GM12878 (cell line): Measurements from ENCODE around the gene TTC33. TPM values are rescaled to one million over a fixed set of nuclear protein-coding genes. Genes with fewer than 3 reads are reported as not detected.

Experiments
- ATAC-seq: fragments of 200-7000 bp; cut with Tn5 transposase; 3 replicates; pipeline ENCODE4 v1.9.1; 2020; ENCODE audit warnings: mild to moderate bottlenecking, moderate library complexity
- BruUV-seq: library from RNA; stranded (reverse); fragments of 400-500 nt; replicated peaks from 2 replicates; lab custom pipeline; 2021; lab: Mats Ljungman, UMichigan
- CTCF ChIA-PET: fragments of 300-600 bp; sonication (Branson Sonifier 250); formaldehyde crosslinking; extraction: SDS; loops from one replicate; lab custom pipeline; 2021; ENCODE audit warnings: inconsistent platforms; lab: Yijun Ruan, JAX
- POLR2A ChIA-PET: fragments of 350-600 bp; formaldehyde crosslinking; extraction: SDS; loops from one replicate; lab custom pipeline; 2021; ENCODE audit warnings: inconsistent platforms; lab: Charles Lee
- RAD21 ChIA-PET: fragments of 300-600 bp; sonication (Branson Sonifier 250); formaldehyde crosslinking; loops from one replicate; lab custom pipeline; 2023; ENCODE audit warnings: antibody characterized with exemption; ENCODE audit not compliant: unreplicated experiment; lab: Charles Lee
- SMC1A ChIA-PET: fragments of 300-600 bp; sonication (Branson Sonifier 250); formaldehyde crosslinking; loops from one replicate; lab custom pipeline; 2023; ENCODE audit not compliant: unreplicated experiment, uncharacterized antibody; lab: Charles Lee
- DNase-seq: peaks from one replicate; pipeline ENCODE4 v3.0.0-alpha.2; 2011; ENCODE audit warnings: low read depth, low spot score
- FAIRE-seq: peaks from 3 replicates; lab custom pipeline; 2011; peaks lifted over from hg19 to GRCh38; lab: Jason Lieb, UNC
- H2AFZ ChIP-seq: 2 replicates; pipeline ENCODE4 v1.6.0; 2011; ENCODE audit warnings: low read depth, low read length, control low read depth; ENCODE audit not compliant: control insufficient read depth
- H3K27ac ChIP-seq: 2 replicates; pipeline ENCODE4 v1.5.1; 2011; ENCODE audit warnings: control low read depth; ENCODE audit not compliant: control insufficient read depth, insufficient read depth
- H3K27me3 ChIP-seq, 2 experiments: replicated peaks in 1 of 2; 2 replicates each; pipeline versions ENCODE4 v1.6.0 to v1.6.1; 2011; ENCODE audit warnings: low read length in 1 of 2; ENCODE audit not compliant: control insufficient read depth in 2 of 2, insufficient read depth in 2 of 2
- H3K36me3 ChIP-seq, 2 experiments: 2 replicates each; pipeline ENCODE4 v1.5.1; 2011; ENCODE audit warnings: low read length in 1 of 2; ENCODE audit not compliant: control insufficient read depth in 2 of 2, insufficient read depth in 2 of 2
- H3K4me1 ChIP-seq: 2 replicates; pipeline ENCODE4 v1.6.1; 2011; ENCODE audit warnings: mild to moderate bottlenecking, low read length, moderate library complexity, mixed read lengths; ENCODE audit not compliant: control insufficient read depth, insufficient read depth
- H3K4me2 ChIP-seq: 2 replicates; pipeline ENCODE4 v1.6.0; 2011; ENCODE audit warnings: control low read depth; ENCODE audit not compliant: control insufficient read depth, insufficient read depth
- H3K4me3 ChIP-seq: fragments of 200-600 bp; sonication (generic); 2 replicates; pipeline ENCODE4 v1.5.1; 2016
- H3K79me2 ChIP-seq: 2 replicates; pipeline ENCODE4 v1.6.0; 2011; ENCODE audit warnings: low read length; ENCODE audit not compliant: control insufficient read depth, insufficient read depth
- H3K9ac ChIP-seq: 2 replicates; pipeline ENCODE4 v1.8.0; 2011; ENCODE audit warnings: low read length, control low read depth, mixed read lengths; ENCODE audit not compliant: control insufficient read depth, insufficient read depth
- H3K9me3 ChIP-seq: replicated peaks from 3 replicates; pipeline ENCODE4 v1.5.1; 2011; ENCODE audit warnings: mild to moderate bottlenecking, low read length; ENCODE audit not compliant: control insufficient read depth, insufficient read depth
- H4K20me1 ChIP-seq: 2 replicates; pipeline ENCODE4 v1.6.0; 2011; ENCODE audit not compliant: control insufficient read depth, insufficient read depth
- ATF2 ChIP-seq: IDR thresholded peaks from 2 replicates; pipeline ENCODE4 v1.6.1; 2012; ENCODE audit warnings: low read length, inconsistent platforms
- CREB1 ChIP-seq: IDR thresholded peaks from 2 replicates; pipeline ENCODE4 v1.6.1; 2012; ENCODE audit warnings: low read depth, mild to moderate bottlenecking, inconsistent platforms
- CREM ChIP-seq: IDR thresholded peaks from 2 replicates; pipeline ENCODE4 v1.6.1; 2014; ENCODE audit warnings: antibody characterized with exemption, low read depth
- CUX1 ChIP-seq: IDR thresholded peaks from 2 replicates; pipeline ENCODE4 v1.6.1; 2012; ENCODE audit warnings: improper control_type of control experiment, low read depth, low read length; ENCODE audit not compliant: insufficient replicate concordance
- E2F8 ChIP-seq: fragments of 450-650 bp; IDR thresholded peaks from 2 replicates; pipeline ENCODE4 v1.6.1; 2018; ENCODE audit warnings: mild to moderate bottlenecking, low read depth, moderate library complexity; ENCODE audit not compliant: partially characterized antibody
- ESRRA ChIP-seq: IDR thresholded peaks from 2 replicates; pipeline ENCODE4 v1.6.1; 2012; ENCODE audit warnings: mild to moderate bottlenecking, low read length, improper control_type of control experiment
- KLF5 ChIP-seq: fragments of 450-650 bp; IDR thresholded peaks from 2 replicates; pipeline ENCODE4 v1.6.1; 2014; ENCODE audit warnings: mild to moderate bottlenecking; ENCODE audit not compliant: partially characterized antibody
- MYC ChIP-seq: IDR thresholded peaks from 2 replicates; pipeline ENCODE4 v1.6.1; 2011; ENCODE audit warnings: mild to moderate bottlenecking, low read length, moderate library complexity, inconsistent platforms; ENCODE audit not compliant: insufficient read depth, insufficient replicate concordance, insufficient read length, severe bottlenecking
- NFIC ChIP-seq: IDR thresholded peaks from 2 replicates; pipeline ENCODE4 v1.6.1; 2012; ENCODE audit warnings: low read depth, mild to moderate bottlenecking, inconsistent platforms, low read length, moderate library complexity
- POLR2AphosphoS5 ChIP-seq: IDR thresholded peaks from 2 replicates; pipeline ENCODE4 v1.6.1; 2011; ENCODE audit warnings: mild to moderate bottlenecking, low read length, inconsistent platforms
- RAD21 ChIP-seq: IDR thresholded peaks from 2 replicates; pipeline ENCODE4 v1.6.1; 2011; ENCODE audit warnings: mild to moderate bottlenecking, low read depth, low read length, moderate library complexity; ENCODE audit not compliant: insufficient read depth
- RELA ChIP-seq: fragments of 450-650 bp; IDR thresholded peaks from 2 replicates; pipeline ENCODE4 v1.8.0; 2014; ENCODE audit warnings: borderline replicate concordance; ENCODE audit not compliant: partially characterized antibody
- RUNX3 ChIP-seq: IDR thresholded peaks from 2 replicates; pipeline ENCODE4 v1.6.1; 2012; ENCODE audit warnings: low read length, inconsistent platforms
- TCF7 ChIP-seq: IDR thresholded peaks from 2 replicates; pipeline ENCODE4 v1.6.1; 2014; ENCODE audit warnings: antibody characterized with exemption, borderline replicate concordance
- ZZZ3 ChIP-seq: IDR thresholded peaks from 2 replicates; pipeline ENCODE4 v1.6.1; 2011; ENCODE audit warnings: low read depth; ENCODE audit not compliant: control insufficient read depth, insufficient read length
- WGBS: methylation state at CpG from one replicate; pipeline ENCODE4 v1.1.6; 2016; ENCODE audit warnings: low lambda C conversion rate; ENCODE audit not compliant: insufficient replicate concordance, insufficient coverage; ENCODE audit errors: missing lambda C conversion rate; 5-methylcytosine and 5-hydroxymethylcytosine counted together
- in situ Hi-C: fragments of 300-500 bp; cut with MboI; formaldehyde crosslinking; loops from 9 replicates; pipeline ENCODE4 v1.14.3; 2018; ENCODE audit warnings: mixed read lengths
- intact Hi-C: fragments of 100-400 bp; cut with micrococcal nuclease; formaldehyde crosslinking; loops from one replicate; pipeline ENCODE4 v1.14.2; 2022; ENCODE audit not compliant: unreplicated experiment
- polyA plus RNA-seq, 11 experiments: library from polyadenylated mRNA; depleted of rRNA in 4 of 11; unstranded in 6 of 11; stranded (reverse) in 5 of 11; fragments of >200 nt; fragmentation: Nextera tagmentation in 4 of 11; fragmentation: Illumina TruSeq in 1 of 11; extraction: Ambion mirVana in 4 of 11; extraction: Trizol in 1 of 11; gene quantifications; 1 replicate in 1 of 11; 2 replicates in 10 of 11; pipeline versions ENCODE4 v1.2.1 to v1.2.3, GENCODE V29; 2011 to 2016; ENCODE audit warnings: inconsistent platforms in 2 of 11, missing spikeins in 2 of 11, low read depth in 1 of 11
- total RNA-seq, 4 experiments: library from RNA; depleted of rRNA in 3 of 4; stranded (reverse); fragments of >200 nt in 3 of 4; fragmentation: Illumina TruSeq in 1 of 4; extraction: Trizol in 1 of 4; gene quantifications; 2 replicates each; pipeline versions ENCODE4 v1.2.1 to v1.2.3, GENCODE V29; 2013 to 2021

TTC33 gene
- total and polyA plus RNA-seq, 10 of the 15 experiments (the other 5 are each of a cell fraction or from before 2014, with no cell fraction given): 7.9 to 22.3 (median 14.6) TPM

GRCh38 chr5:40755093-40755406, 711 bp downstream of the TTC33 start:
- ChIA-PET POLR2A (interaction anchor here (0.8 kb wide), 1 partner anchor 74 kb away, joined by 3 read pairs; no protein-coding TSS in a partner anchor), RAD21 (no interaction called here)
- BruUV-seq: no TSS peak
- TF ChIP-seq KLF5 (no peak), RAD21 (peak; percentile 67), MYC (no peak), RELA (no peak), CREM (peak; percentile 23; the same call in 1 of the 2 replicates), ATF2 (no peak), ZZZ3 (no peak), RUNX3 (peak; percentile 41), E2F8 (no peak), CREB1 (0 out of 2 replicates have a peak, but pooled peaks have one; percentile 44), POLR2AphosphoS5 (peak; percentile 11; the same call in 1 of the 2 replicates), NFIC (no peak), ESRRA (no peak), CUX1 (no peak), TCF7 (no peak)

More at GRCh38 chr5:40755093-40755406, 711 bp downstream of the TTC33 start:
- ChIA-PET SMC1A (no interaction called here), CTCF (interaction anchor here (0.8 to 1.8 kb wide), 3 partner anchors 9 to 81 kb away, joined by 3 to 7 read pairs (median 4); partner anchors contain the start of gene RPL37)
- no peaks in the 10 kb centered on the region for H4K20me1 ChIP-seq
- ATAC-seq: peak; percentile 89
- H3K4me2 ChIP-seq: peak overlapping the region; percentile 87
- peak; percentile 49 for DNase-seq
- peak; percentile 62 for FAIRE-seq
- peaks cover 21% of the 10 kb centered on the region for H3K79me2 ChIP-seq
- H3K27me3 ChIP-seq: no peaks in the 10 kb centered on the region
- peak overlapping the region; percentile 80 for H3K9ac ChIP-seq
- no peaks in the 10 kb centered on the region; the same call in 2 of the 3 replicates for H3K9me3 ChIP-seq
- H3K27ac ChIP-seq: peak overlapping the region; percentile 74
- H2AFZ ChIP-seq: peak overlapping the region; percentile 96
- in situ Hi-C loops: loop anchor here (5.0 kb wide), 1 partner anchor 82 kb away; the partner anchor contains the start of gene RPL37
- peak overlapping the region; percentile 88 for H3K4me3 ChIP-seq
- intact Hi-C loops: loop anchor here (1.0 to 2.0 kb wide), 3 partner anchors 43 to 124 kb away; partner anchors contain the start of gene PRKAA1
- under 1% methylated on average over 11 of the region's 11 CpGs for WGBS
- 0 out of 4 replicates have a peak, but pooled peaks cover 0 to 2% of the 10 kb centered on the region in 2 experiments for H3K36me3 ChIP-seq
- peaks cover 7% of the 10 kb centered on the region; the same call in 1 of the 2 replicates for H3K4me1 ChIP-seq
